Adrenal gland (tissue), 12 donors: ENCODE measurements around the gene INPP4B. TPM values are rescaled to one million over a fixed set of nuclear protein-coding genes. Genes with fewer than 3 reads are reported as not detected.
"Not testable (repeated sequence)": the region's sequence is repeated elsewhere in the genome, so short reads cannot be mapped to it uniquely, and the experiment has no call there.

Source experiments
- DNase-seq, 7 donors: peaks; one replicate each; pipeline ENCODE4 v3.0.0-alpha.2; 2019 to 2020
- H3K27ac ChIP-seq, 5 donors: fragments of 200-600 bp; sonication (generic) in 4 of 5; 1 replicate in 3 of 5; 2 replicates in 2 of 5; pipeline versions ENCODE4 v1.5.1 to v1.8.0; 2016 to 2020; ENCODE audit warnings: mild to moderate bottlenecking in 1 of 5
- H3K27me3 ChIP-seq: fragments of 200-600 bp; 2 replicates; pipeline ENCODE4 v1.8.0; 2021
- H3K36me3 ChIP-seq, 2 donors: fragments of 200-600 bp; replicated peaks in 1 of 2; 1 replicate in 1 of 2; 2 replicates in 1 of 2; pipeline versions ENCODE4 v1.5.1 to v1.8.0; 2018 to 2022
- H3K4me1 ChIP-seq, 2 donors: fragments of 200-600 bp; replicated peaks in 1 of 2; 1 replicate in 1 of 2; 2 replicates in 1 of 2; pipeline versions ENCODE4 v1.5.1 to v1.8.0; 2018 to 2021
- H3K4me3 ChIP-seq, 4 donors: fragments of 200-600 bp; sonication (generic) in 3 of 4; one replicate each; pipeline ENCODE4 v1.5.1; 2016 to 2018
- H3K9me3 ChIP-seq, 3 donors: fragments of 200-600 bp; sonication (generic) in 1 of 3; replicated peaks in 1 of 3; 1 replicate in 2 of 3; 2 replicates in 1 of 3; pipeline versions ENCODE4 v1.5.1 to v1.8.0; 2016 to 2021
- CTCF ChIP-seq, 6 experiments: fragments of 450-650 bp in 4 of 6; fragments of 200-600 bp in 2 of 6; sonication (generic) in 1 of 6; IDR thresholded peaks; 1 replicate in 5 of 6; 2 replicates in 1 of 6; pipeline versions ENCODE4 v1.5.1 to v1.8.0; 2016 to 2021; ENCODE audit warnings: antibody characterized with exemption in 6 of 6, mild to moderate bottlenecking in 2 of 6, moderate library complexity in 1 of 6
- POLR2A ChIP-seq, 2 donors: fragments of 450-650 bp; IDR thresholded peaks; one replicate each; pipeline ENCODE4 v1.6.1; 2017; ENCODE audit warnings: antibody characterized with exemption in 2 of 2, mild to moderate bottlenecking in 2 of 2, moderate library complexity in 1 of 2
- WGBS, 4 donors: extraction: QIAGEN DNeasy Blood & Tissue Kit in 2 of 4; methylation state at CpG; one replicate each; pipeline versions ENCODE4 v1.1.5 to v1.1.7; 2013 to 2017; 5-methylcytosine and 5-hydroxymethylcytosine counted together
- intact Hi-C, 2 donors: fragments of 100-400 bp; cut with DNase I; formaldehyde crosslinking; loops; one replicate each; pipeline versions ENCODE4 v1.14.1 to v1.15.0; 2022 to 2023
- polyA plus RNA-seq, 3 donors: library from polyadenylated mRNA; stranded (reverse); fragments of 200-250 nt in 2 of 3; fragments of 350-450 nt in 1 of 3; fragmentation: Illumina TruSeq in 1 of 3; extraction: RNeasy Lipid Tissue Mini Kit (QIAGEN cat#74804) in 1 of 3; gene quantifications; one replicate each; pipeline ENCODE4 v1.2.3, GENCODE V29; 2013 to 2014
- total RNA-seq, 9 donors: library from RNA; depleted of rRNA in 4 of 9; stranded (reverse); fragments of >200 nt in 4 of 9; fragments of 120-200 nt in 1 of 9; fragmentation: NEBNext Ultra II Directional in 1 of 9; extraction: Animal tissue kit (Norgen Biotek cat#: 25700) in 1 of 9; gene quantifications; one replicate each; pipeline versions ENCODE4 v1.1.0 to v1.2.4, GENCODE V29; 2013 to 2023
- donor health status: healthy with polysubstance abuse.
- donor health status: Bipolar disorder and iron deficiency.
- donor health status: DM: yes; HTN: yes; CAD: no.
- donor health status: DM: no; HTN: no; CAD: no.
- donor health status: DM: no; HTN: no; CAD: no.
- donor health status: DM: yes; HTN: yes; CAD: no.

The INPP4B gene
- total and polyA plus RNA-seq, 12 donors: 2.2 to 21.6 (median 11.8) TPM

DNA sequence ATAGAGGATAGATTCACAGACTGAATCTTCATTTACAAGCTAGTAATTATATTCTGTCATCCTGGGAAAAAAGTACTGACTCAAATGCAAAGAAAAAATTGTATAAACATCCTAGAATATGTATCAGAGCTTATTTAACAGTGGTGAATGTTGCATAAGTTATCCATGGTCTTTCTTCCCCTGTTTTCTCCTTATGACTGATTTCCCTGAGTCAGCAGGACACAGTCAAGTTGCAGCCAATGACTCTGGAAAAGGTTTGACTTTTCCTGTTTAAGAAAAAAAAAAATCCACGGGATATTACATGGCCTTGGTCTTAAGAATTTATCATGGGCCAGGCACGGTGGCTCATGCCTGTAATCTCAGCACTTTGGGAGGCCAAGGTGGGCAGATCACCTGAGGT lies 36.5 kb downstream of the INPP4B start:
- H3K4me3 ChIP-seq: no peak overlapping the region
- TF ChIP-seq POLR2A (IDR thresholded peaks at IDR 0.05): no peak
- no peak for TF ChIP-seq CTCF (IDR thresholded peaks at IDR 0.05)
- WGBS, 4 donors: 23 to 44% (median 33%) methylated on average over 2 of the region's 2 CpGs
- DNase-seq: no peak
- no peaks in the 10 kb centered on the region for H3K9me3 ChIP-seq
- H3K27ac ChIP-seq: no peak overlapping the region
- H3K4me1 ChIP-seq: no peaks in the 10 kb centered on the region
- intact Hi-C loops: no loop called here
- no peaks in the 10 kb centered on the region for H3K36me3 ChIP-seq
- H3K27me3 ChIP-seq: no peaks in the 10 kb centered on the region

DNA sequence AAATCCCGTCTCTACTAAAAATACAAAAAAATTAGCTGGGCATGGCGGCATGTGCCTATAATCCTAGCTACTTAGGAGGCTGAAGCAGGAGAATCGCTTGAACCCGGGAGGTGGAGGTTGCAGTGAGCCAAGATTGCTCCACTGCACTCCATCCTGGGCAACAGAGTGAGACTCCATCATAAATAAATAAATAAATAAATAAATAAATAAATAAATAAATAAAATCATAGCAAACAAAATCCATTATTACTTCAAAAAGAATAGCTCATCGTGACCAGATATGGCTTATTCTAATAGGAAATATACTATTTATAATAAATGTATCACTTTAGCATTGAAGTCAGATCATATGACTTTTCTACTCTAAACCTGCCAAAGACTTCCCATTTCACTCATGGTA lies 42.2 kb downstream of the INPP4B start:
- H3K27ac ChIP-seq, DNase-seq, H3K27me3 ChIP-seq, H3K36me3 ChIP-seq, H3K4me3 ChIP-seq, H3K4me1 ChIP-seq, H3K9me3 ChIP-seq, intact Hi-C loops: not testable (repeated sequence)
- 92 to 96% (median 93%) methylated on average over 5 of the region's 5 CpGs for WGBS, 4 donors

DNA sequence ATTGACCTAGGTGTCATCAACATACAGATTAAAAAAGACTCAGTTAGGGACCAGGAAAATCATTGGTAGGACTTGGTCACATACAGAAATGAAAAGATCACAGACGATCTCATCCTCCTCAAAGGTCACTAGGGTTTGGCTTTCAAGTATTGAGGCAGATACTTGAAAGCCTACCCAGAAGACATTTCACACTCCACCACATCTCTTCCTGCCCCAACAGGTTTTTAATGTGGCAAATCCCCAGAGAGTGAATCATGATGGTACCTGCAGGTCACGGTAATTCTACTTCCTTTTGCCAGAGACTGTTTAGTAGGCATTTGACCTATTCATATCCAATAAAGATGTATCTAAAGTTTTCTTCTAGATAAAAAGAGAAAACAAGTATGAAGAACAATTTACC lies 44.1 kb downstream of the INPP4B start:
- H3K27me3 ChIP-seq: no peaks in the 10 kb centered on the region
- TF ChIP-seq CTCF (IDR thresholded peaks at IDR 0.05): no peak
- TF ChIP-seq POLR2A (IDR thresholded peaks at IDR 0.05): no peak
- H3K36me3 ChIP-seq: no peaks in the 10 kb centered on the region
- H3K4me1 ChIP-seq: no peaks in the 10 kb centered on the region
- no peaks in the 10 kb centered on the region for H3K9me3 ChIP-seq
- no peak overlapping the region for H3K27ac ChIP-seq
- no peak for DNase-seq
- intact Hi-C loops: no loop called here
- no peak overlapping the region for H3K4me3 ChIP-seq
- WGBS, 4 donors: 85 to 93% (median 88%) methylated on average over 2 of the region's 2 CpGs

- H3K4me3 ChIP-seq: no peak overlapping the region
- H3K27me3 ChIP-seq: no peaks in the 10 kb centered on the region
- no peaks in the 10 kb centered on the region for H3K36me3 ChIP-seq
- WGBS, 4 donors: 26 to 41% (median 38%) methylated on average over 1 of the region's 1 CpG
- H3K27ac ChIP-seq: no peak overlapping the region
- intact Hi-C loops: no loop called here
- TF ChIP-seq POLR2A (IDR thresholded peaks at IDR 0.05) (no peak), CTCF (IDR thresholded peaks at IDR 0.05) (no peak)
- no peak for DNase-seq
- no peaks in the 10 kb centered on the region for H3K4me1 ChIP-seq
- no peaks in the 10 kb centered on the region for H3K9me3 ChIP-seq
Measured at GRCh38 chr4:142781114-142781513, 65.0 kb downstream of the INPP4B start.

- Histone ChIP-seq H3K27me3 (no peaks in the 10 kb centered on the region), H3K4me1 (no peaks in the 10 kb centered on the region), H3K4me3 (no peak overlapping the region), H3K36me3 (no peaks in the 10 kb centered on the region), H3K27ac (no peak overlapping the region), H3K9me3 (no peaks in the 10 kb centered on the region)
- TF ChIP-seq POLR2A (IDR thresholded peaks at IDR 0.05) (no peak), CTCF (IDR thresholded peaks at IDR 0.05) (no peak)
- intact Hi-C loops: no loop called here
- 44 to 66% (median 46%) methylated on average over 1 of the region's 1 CpG for WGBS, 4 donors
- no peak for DNase-seq
Measured at GRCh38 chr4:142778900-142779299, 67.2 kb downstream of the INPP4B start.
